HG03280 (cell line): ENCODE data around the gene APOF.
"Not testable (repeated sequence)": the region's sequence is repeated elsewhere in the genome, so short reads cannot be mapped to it uniquely, and the experiment has no call there.

Experiments used
- ATAC-seq: cut with Tn5 transposase; IDR thresholded peaks from one replicate; pipeline ENCODE4 v1.9.1; 2021; ENCODE audit warnings: mild to moderate bottlenecking, moderate library complexity; ENCODE audit not compliant: unreplicated experiment

Gene APOF

DNA sequence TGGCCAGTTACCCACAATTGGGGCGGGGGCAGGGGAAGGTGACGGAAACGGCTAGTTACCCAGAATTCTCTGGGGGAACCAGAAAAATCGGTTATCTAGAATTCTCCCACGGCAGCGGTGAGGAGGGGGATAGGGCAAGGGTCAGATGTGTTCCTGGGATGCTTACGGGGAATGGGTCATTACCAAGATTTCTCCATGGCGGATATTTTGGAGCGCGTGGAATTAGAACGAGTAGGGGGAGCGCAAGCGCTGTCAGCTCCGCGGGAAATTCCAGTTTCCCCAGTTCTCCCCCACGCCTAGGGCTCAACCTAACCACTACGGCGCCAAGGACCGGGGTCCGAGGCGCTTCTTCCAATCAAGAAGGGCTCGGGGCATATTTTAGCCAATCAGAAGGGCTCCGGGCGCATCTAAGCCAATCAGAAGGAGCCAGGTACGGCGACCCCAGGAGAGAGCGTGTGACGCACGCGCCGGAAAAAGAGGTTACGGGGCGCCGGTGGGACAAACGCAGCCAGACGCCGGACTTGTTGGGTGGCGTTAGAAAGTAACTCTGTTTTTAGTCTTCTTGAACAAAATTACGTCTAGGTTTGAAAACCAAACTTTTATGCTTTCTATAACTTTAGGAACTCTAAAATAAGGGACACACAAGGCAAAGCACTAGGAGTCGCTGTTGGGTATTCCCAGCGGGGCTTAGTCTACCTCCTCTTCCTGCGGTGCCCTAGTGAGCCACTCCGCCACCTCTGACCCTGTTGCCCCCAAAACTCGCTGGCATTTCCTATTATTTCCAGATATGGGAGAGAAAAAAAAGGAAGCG is 28.8 kb downstream of the APOF start, which contains the start of gene PAN2:
PAN2 (minus strand) TSS at position 322 of the 811 bp plus-strand sequence. CDS start 906 bp downstream, outside the sequence.
- peak; percentile 94 for ATAC-seq

DNA sequence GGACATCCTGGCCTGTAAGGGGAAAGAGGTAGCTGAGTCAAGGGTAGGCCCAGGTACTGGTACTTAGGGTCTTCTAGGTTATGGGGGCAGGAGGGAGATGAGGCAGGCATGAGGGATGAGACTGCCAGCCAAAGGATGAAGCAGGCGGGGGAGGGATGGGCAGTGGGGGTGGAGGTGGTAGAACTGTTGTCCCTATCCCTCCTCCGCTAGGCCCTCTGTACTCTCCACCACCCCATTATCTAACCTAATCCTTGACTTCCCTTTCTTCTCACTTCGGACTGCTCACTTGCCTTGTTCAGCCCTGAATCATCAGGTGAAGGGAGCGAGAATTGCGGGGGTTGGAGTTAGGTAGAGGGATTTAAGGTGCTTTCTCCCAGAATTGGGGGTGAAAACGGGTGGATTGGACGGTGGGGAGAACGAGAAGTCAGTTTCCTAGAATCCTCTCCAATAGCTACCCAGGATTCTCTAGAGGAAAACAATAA is 29.4 kb downstream of the APOF start:
- no peak for ATAC-seq

DNA sequence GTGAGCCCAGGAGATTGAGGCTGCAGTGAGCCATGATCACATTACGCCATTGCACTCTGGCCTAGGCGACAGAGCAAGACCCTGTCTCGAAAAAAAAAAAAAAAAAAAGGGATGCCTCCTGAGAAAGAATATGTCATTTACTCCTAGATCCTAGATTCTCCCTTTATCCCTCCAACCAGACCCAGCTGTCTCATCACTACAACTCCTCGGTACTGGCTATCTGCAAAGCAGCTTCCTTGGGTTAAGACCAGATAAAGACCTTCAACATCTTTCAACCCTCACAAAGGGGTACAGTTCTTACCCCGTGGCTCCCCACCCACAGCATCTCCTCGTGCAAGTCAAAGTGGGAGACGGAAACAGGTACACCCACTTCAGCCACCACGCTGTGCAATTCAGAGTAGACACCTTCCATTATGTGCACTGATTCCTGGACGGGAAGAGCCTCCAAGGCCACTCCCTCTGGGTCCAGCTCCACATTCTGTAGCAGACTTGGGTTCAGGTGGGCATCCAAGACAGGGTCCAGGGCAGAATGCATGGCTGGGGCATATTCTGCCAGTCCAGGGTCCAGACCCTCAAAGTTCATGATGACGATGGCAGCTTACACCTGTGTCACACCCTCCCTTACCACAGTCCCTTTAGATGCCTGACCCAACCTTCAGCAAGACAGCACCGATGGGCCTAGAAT is 30.0 kb downstream of the APOF start:
- no peak for ATAC-seq

DNA sequence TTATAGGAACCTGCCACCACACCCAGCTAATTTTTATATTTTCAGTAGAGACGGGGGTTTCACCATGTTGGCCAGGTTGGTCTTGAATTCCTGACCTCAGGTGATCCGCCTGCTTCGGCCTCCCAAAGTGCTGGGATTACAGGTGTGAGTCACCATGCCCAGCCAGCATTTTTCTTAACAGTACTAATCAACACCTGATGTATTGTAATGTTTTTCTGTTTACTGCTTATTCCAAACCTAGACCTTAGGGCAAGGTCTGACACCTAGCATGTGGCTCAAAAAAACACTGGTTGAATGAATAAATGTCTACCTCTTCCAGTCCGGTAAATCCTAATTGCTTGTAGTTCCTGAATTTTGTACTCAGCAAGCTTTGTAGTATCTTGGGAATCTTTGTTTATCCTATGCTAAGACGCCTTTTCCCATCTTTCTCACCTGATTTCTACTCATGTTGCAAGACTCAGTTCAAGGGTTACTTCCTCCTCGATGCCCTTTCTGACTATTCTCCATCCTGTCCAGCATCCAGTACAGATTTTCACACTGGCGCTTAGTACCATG is 31.6 kb downstream of the APOF start:
- no peak for ATAC-seq

DNA sequence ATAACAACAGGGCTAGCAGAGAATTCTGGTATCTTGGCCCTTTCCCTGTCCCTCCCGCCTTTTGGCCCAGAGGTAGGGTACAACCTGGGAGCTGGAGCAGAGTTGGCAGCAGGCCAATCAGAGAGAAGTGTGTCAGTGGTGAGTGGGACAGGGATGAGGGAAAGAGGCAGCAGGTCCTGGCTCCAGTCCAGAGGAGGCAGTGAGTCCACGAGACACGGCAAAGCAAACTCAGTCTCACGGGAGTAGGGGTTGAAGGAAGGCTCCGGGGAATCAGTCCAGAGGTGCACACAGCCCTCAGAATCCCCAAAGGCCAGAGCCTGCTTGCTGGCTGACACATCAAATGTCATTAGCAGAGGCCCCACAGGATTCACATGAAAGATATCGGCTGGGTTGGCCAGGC is 36.1 kb downstream of the APOF start:
- ATAC-seq, result no peak

DNA sequence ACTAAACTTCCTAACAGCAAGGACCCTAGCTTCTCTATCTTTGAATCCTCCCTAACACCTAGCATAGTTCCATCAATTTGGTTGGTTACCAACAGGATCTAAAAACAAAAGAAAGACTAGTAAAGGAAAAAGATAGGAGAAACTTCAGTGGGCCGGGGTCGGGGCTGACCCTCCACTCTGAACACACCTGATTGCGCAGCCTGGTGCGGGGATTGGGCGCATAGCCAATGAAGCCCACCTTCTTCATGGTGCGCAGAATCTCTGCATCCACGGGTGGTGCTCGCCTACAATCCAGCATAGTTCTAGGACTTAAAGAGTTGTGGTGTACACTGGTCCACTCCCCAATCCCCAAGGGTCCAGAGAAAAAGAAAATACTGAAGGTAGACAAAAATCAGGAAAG is 36.5 kb downstream of the APOF start:
- no peak for ATAC-seq

DNA sequence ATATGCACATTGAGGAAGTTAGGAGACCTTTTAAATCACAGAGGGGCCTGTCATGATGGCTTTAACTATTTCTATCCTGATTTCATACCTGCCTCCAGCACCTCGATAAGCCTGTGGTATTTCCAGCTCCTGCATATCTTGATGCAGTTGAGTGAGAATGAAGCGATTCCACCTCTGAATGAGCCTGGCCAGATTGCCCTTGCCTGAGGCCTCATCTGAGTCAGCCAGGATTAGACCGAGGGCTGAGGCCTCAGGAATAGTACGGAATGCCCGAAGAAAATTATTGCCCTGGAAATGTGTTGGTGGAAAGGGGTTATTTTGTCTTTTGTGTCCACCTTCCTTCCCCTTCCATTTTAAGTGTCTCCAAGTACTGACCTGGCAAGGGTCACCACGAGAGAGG is 38.5 kb downstream of the APOF start:
- ATAC-seq, result no peak

DNA sequence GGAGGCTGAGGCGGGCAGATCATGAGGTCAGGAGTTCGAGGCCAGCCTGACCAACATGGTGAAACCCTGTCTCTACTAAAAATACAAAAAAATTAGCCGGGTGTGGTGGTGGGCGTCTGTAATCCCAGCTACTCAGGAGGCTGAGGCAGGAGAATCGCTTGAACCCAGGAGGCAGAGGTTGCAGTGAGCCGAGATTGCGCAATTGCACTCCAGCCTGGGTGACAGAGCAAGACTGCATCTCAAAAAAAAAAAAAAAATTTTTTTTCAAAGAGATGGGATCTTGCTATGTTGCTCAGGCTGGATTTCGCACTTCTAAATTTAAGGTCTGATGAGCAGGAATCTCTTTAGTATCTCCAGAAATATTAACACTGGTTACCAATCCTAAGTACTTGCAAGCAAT is 41.0 kb downstream of the APOF start:
- not testable (repeated sequence) for ATAC-seq

DNA sequence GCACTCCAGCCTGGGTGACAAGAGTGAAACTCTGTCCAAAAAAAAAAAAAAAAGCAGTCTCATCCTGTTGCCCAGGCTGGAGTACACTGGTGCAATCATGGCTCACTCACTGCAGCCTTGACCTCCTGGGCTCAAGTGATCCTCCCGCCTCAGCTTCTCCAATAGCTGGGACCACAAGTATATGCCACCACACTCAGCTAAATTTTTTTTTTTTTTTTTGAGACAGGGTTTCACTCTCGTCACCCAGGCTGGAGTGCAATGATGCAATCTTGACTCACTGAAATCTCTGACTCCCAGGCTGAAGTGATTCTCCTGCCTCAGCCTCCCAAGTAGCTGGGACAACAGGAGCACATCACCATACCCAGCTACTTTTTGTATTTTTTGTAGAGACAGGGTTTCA is 41.6 kb downstream of the APOF start:
- no peak for ATAC-seq

DNA sequence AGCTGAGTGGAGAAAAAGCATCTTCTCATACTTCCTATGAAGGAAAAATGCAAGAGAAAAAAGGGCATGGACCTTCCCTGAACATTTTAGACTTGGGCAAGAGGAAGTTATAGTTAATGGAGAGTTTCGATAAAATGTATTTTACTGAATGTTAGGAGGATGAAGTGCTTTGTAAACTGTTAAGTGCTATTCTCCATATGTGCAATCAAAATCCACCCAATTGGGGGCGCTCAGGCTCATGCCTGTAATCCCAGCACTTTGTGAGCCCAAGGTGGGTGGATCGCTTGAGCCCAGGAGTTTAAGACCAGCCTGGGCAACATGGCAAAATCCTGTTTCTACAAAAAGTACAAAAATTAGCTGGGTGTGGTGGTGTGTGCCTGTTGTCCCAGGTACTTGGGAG is 45.0 kb downstream of the APOF start:
- no peak for ATAC-seq

DNA sequence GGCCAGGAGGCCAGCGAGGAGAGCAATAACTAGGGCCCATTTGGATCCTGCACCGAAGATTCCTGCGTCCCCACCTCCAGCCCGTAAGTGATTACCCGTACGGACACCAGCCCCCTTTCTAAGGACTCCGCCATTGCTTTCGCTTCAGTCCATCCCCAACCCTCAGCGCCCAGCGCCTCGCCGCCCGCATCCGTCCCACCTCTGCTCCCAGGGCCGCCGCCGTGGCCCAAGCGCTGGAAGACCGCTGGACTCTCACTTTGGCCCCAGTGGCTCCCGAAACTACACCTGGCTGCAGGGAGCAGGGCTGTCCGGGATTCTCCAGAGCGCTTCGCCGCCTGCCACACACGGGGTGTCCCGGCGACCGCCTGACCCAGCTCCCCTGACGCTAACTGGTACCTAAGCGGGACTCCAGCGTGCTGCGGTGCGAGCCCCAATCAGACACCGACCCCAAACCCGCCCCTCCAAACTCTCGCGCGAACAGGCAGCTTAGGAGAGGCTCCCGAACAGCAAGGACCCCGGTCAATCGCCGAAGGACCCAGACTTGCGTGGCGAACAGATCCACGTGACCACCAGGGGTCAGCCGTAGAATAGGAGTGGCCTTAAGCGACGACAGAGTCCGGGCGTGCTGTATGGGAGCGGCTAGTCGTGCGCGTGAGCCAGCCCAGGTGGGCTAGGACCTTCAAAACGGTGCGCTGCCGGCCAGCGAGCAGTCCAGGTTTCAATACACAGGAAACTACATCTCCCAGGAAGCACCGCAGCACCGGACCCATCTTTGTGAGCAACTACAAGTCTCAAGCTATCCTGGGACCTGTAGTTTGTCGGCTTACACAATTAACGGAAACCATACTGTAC is 46.8 kb downstream of the APOF start, which contains the start of gene CNPY2:
CNPY2 (minus strand) TSS at position 367 of the 852 bp plus-strand sequence. CDS start 771 bp downstream, outside the sequence.
- ATAC-seq, result peak; percentile 86

DNA sequence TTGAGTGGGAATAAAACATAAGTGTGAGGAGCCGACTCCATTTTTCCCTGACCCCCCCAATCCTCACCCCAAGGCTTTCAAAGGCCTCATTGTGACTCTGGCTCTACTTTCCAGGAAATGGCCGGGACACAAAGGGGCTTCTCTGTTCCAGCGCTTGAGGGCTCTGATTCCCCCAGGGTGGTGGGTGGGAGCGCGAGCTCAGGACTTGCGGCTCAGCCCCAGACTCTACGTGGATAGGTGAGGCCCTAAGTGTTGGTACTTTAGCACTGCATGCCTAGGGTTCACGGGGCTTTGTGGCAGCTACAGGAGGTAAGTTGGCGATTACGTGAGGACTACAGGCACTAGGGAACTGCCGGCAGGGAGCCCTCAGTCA is 47.4 kb downstream of the APOF start:
- no peak for ATAC-seq

DNA sequence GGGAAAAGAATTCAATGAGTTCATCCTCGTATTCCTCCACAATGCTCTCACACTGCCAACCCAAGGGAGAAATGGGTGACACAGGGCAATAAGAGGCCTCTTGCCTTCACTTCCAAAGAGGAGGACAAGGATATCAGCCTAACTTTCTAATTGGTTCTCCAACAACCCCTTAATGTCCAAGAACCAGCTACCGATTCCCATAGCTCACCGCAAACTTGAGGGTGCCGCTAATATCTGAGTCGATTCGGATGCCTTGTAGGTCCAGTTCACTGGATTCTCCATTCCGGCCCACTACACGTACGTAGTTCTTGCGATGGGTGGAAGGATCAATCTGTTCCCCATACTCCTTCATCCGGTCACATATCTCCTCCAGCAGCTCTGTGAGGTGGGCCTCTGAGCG is 51.7 kb downstream of the APOF start:
- no peak for ATAC-seq
